Type B pancreatic cell (in vitro differentiated cells): ENCODE results near the gene ST6GAL1. TPM values are rescaled to one million over a fixed set of nuclear protein-coding genes. Genes with fewer than 3 reads are reported as not detected.
"Not testable (repeated sequence)": the region's sequence is repeated elsewhere in the genome, so short reads cannot be mapped to it uniquely, and the experiment has no call there.

Experiments used
- DNase-seq: peaks from one replicate; pipeline ENCODE4 v3.0.0; 2021; ENCODE audit warnings: mixed read lengths; ENCODE audit not compliant: unreplicated experiment; ENCODE audit errors: extremely low spot score
- H3K27ac Mint-ChIP-seq: 2 replicates; pipeline ENCODE4 v1.8.0; 2021; ENCODE audit warnings: mild to moderate bottlenecking, mixed read lengths
- H3K27me3 Mint-ChIP-seq: 2 replicates; pipeline ENCODE4 v1.8.0; 2021; ENCODE audit warnings: mixed read lengths
- H3K36me3 Mint-ChIP-seq: 2 replicates; pipeline ENCODE4 v1.8.0; 2021; ENCODE audit warnings: mixed read lengths
- H3K4me1 Mint-ChIP-seq: one replicate; pipeline ENCODE4 v1.8.0; 2021; ENCODE audit warnings: mixed read lengths; ENCODE audit not compliant: unreplicated experiment
- H3K4me3 Mint-ChIP-seq: 2 replicates; pipeline ENCODE4 v1.8.0; 2021; ENCODE audit warnings: mild to moderate bottlenecking, mixed read lengths
- H3K9me3 Mint-ChIP-seq: 2 replicates; pipeline ENCODE4 v1.8.0; 2021; ENCODE audit warnings: mixed read lengths
- total RNA-seq: library from RNA; stranded (reverse); gene quantifications from 2 replicates; pipeline ENCODE4 v1.2.1, GENCODE V29; 2021; ENCODE audit warnings: low replicate concordance
- TF ChIP-seq, protein P1 (sequence below): fragments of 200-600 bp; sonication (generic); conservative IDR thresholded peaks from 2 replicates; pipeline ENCODE4 v1.5.0; 2021; ENCODE audit warnings: antibody characterized with exemption, mild to moderate bottlenecking

The ST6GAL1 gene
- total RNA-seq, 1 donor from 2014 or later, result 51.8 TPM

- peaks cover 25% of the 10 kb centered on the region for H3K4me1 Mint-ChIP-seq
These were observed 43.9 kb upstream of the ST6GAL1 start for GRCh38 chr3:186886202-186886981.

GRCh38 chr3:186887507-186887938, 42.8 kb upstream of the ST6GAL1 start:
- H3K4me3 Mint-ChIP-seq, H3K36me3 Mint-ChIP-seq, H3K27me3 Mint-ChIP-seq, H3K27ac Mint-ChIP-seq, H3K9me3 Mint-ChIP-seq, DNase-seq: not testable (repeated sequence)
- H3K4me1 Mint-ChIP-seq, result peaks cover 25% of the 10 kb centered on the region

More at GRCh38 chr3:186886202-186886981, 43.9 kb upstream of the ST6GAL1 start:
- Mint-ChIP-seq H3K9me3 (no peaks in the 10 kb centered on the region), H3K36me3 (no peaks in the 10 kb centered on the region), H3K27ac (no peak overlapping the region), H3K4me3 (no peak overlapping the region), H3K27me3 (peaks cover 4% of the 10 kb centered on the region)
- DNase-seq, result no peak
- TF ChIP-seq, protein P1, sequence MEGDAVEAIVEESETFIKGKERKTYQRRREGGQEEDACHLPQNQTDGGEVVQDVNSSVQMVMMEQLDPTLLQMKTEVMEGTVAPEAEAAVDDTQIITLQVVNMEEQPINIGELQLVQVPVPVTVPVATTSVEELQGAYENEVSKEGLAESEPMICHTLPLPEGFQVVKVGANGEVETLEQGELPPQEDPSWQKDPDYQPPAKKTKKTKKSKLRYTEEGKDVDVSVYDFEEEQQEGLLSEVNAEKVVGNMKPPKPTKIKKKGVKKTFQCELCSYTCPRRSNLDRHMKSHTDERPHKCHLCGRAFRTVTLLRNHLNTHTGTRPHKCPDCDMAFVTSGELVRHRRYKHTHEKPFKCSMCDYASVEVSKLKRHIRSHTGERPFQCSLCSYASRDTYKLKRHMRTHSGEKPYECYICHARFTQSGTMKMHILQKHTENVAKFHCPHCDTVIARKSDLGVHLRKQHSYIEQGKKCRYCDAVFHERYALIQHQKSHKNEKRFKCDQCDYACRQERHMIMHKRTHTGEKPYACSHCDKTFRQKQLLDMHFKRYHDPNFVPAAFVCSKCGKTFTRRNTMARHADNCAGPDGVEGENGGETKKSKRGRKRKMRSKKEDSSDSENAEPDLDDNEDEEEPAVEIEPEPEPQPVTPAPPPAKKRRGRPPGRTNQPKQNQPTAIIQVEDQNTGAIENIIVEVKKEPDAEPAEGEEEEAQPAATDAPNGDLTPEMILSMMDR, result no peak

GRCh38 chr3:186888569-186888968, 41.8 kb upstream of the ST6GAL1 start:
- Mint-ChIP-seq H3K4me1 (peaks cover 25% of the 10 kb centered on the region), H3K27ac (no peak overlapping the region)

GRCh38 chr3:186889698-186890097, 40.6 kb upstream of the ST6GAL1 start:
- H3K36me3 Mint-ChIP-seq, DNase-seq, H3K27ac Mint-ChIP-seq, H3K4me3 Mint-ChIP-seq, H3K9me3 Mint-ChIP-seq, H3K27me3 Mint-ChIP-seq: not testable (repeated sequence)
- peaks cover 25% of the 10 kb centered on the region for H3K4me1 Mint-ChIP-seq

More at GRCh38 chr3:186888569-186888968, 41.8 kb upstream of the ST6GAL1 start:
- H3K27me3 Mint-ChIP-seq, result no peaks in the 10 kb centered on the region
- H3K9me3 Mint-ChIP-seq, result no peaks in the 10 kb centered on the region
- no peak overlapping the region for H3K4me3 Mint-ChIP-seq
- no peaks in the 10 kb centered on the region for H3K36me3 Mint-ChIP-seq
- TF ChIP-seq, protein P1, result no peak
- no peak for DNase-seq

- Mint-ChIP-seq H3K27ac (no peak overlapping the region), H3K9me3 (no peaks in the 10 kb centered on the region), H3K36me3 (no peaks in the 10 kb centered on the region), H3K4me1 (peaks cover 25% of the 10 kb centered on the region), H3K4me3 (no peak overlapping the region), H3K27me3 (no peaks in the 10 kb centered on the region)
- TF ChIP-seq, protein P1, result no peak
- no peak for DNase-seq
These were observed 39.4 kb upstream of the ST6GAL1 start for GRCh38 chr3:186890911-186891310.

DNA sequence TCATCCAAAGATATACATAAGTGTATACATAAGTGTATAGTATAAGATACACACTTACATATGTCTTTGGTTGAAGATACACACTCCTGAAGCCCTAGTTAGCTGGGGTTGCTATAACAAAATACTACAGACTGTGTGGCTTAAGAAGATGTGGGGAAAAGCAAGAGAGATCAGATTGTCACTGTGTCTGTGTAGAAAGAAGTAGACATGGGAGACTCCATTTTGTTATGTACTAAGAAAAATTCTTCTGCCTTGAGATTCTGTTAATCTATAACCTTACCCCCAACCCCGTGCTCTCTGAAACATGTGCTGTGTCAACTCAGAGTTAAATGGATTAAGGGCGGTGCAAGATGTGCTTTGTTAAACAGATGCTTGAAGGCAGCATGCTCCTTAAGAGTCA, 37.3 kb upstream of the ST6GAL1 start:
- DNase-seq, H3K36me3 Mint-ChIP-seq, H3K27me3 Mint-ChIP-seq, H3K4me3 Mint-ChIP-seq, H3K9me3 Mint-ChIP-seq: not testable (repeated sequence)
- Mint-ChIP-seq H3K4me1 (peaks cover 24% of the 10 kb centered on the region), H3K27ac (peak overlapping the region; percentile 28)

- H3K4me1 Mint-ChIP-seq, result peaks cover 12% of the 10 kb centered on the region
- H3K27ac Mint-ChIP-seq, result no peak overlapping the region
- no peak for DNase-seq
- no peaks in the 10 kb centered on the region for H3K9me3 Mint-ChIP-seq
- no peaks in the 10 kb centered on the region for H3K27me3 Mint-ChIP-seq
- H3K36me3 Mint-ChIP-seq, result no peaks in the 10 kb centered on the region
- TF ChIP-seq, protein P1, result no peak
- H3K4me3 Mint-ChIP-seq, result no peak overlapping the region
These were observed 34.9 kb upstream of the ST6GAL1 start for GRCh38 chr3:186895406-186895805.
